Epithelial cell of prostate (primary cell): ENCODE data around the gene IQCE.
A peak's percentile ranks its signal among the peaks of the same experiment; 100 is the strongest.

Source experiments
- DNase-seq: peaks from one replicate; pipeline ENCODE4 v3.0.0-alpha.2; 2011; ENCODE audit warnings: low read depth, low spot score
- H3K27ac ChIP-seq: fragments of 450-650 bp; 2 replicates; pipeline ENCODE4 v1.5.1; 2017; ENCODE audit warnings: mild to moderate bottlenecking

Gene IQCE

DNA sequence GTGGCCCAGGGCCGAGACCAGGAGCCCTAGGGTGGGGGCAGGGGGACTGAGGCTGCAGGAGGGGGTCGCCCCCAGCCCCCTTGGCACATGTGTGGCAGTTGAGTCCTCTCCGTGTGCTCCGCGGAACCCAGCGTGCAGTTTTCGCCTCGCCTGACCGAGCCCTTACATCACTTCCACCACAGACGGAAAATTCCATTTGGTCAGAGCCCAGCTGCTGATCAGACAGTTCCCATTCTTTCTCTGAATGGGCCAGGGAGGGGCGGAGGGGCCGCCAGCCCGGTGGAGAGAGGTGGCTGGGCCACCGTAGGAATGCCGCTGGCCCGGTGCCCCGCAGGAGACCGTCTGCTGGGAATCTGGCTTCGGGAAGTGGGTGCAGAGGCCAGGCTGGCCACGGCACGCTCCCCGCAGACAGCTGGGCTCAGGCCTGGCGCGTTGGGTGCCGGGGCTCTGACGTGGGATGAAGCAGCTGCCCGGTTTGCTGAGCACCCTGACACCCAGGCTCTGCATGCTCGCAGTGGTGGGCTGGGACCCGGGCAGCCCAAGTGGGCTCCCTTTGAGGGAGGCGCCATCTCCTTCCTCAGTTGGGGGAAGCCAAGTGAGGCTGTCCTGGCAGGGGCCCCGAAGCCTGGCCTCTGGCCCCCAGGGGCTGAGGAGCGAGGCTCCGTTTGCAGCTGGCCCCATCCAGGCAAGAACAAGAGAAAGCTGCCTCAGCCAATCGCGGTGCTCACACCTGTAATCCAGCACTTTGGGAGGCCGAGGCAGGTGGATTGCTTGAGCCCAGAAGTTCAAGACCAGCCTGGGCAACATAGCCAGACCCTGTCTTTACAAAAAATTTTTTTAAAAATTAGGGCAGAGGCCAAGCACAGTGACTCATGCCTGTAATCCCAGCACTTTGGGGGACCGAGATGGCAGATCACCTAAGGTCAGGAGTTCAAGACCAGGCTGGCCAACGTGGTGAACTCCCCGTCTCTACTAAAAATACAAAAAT, 82.9 kb downstream of the IQCE start:
- peak overlapping the region; percentile 28 for H3K27ac ChIP-seq
- no peak for DNase-seq

DNA sequence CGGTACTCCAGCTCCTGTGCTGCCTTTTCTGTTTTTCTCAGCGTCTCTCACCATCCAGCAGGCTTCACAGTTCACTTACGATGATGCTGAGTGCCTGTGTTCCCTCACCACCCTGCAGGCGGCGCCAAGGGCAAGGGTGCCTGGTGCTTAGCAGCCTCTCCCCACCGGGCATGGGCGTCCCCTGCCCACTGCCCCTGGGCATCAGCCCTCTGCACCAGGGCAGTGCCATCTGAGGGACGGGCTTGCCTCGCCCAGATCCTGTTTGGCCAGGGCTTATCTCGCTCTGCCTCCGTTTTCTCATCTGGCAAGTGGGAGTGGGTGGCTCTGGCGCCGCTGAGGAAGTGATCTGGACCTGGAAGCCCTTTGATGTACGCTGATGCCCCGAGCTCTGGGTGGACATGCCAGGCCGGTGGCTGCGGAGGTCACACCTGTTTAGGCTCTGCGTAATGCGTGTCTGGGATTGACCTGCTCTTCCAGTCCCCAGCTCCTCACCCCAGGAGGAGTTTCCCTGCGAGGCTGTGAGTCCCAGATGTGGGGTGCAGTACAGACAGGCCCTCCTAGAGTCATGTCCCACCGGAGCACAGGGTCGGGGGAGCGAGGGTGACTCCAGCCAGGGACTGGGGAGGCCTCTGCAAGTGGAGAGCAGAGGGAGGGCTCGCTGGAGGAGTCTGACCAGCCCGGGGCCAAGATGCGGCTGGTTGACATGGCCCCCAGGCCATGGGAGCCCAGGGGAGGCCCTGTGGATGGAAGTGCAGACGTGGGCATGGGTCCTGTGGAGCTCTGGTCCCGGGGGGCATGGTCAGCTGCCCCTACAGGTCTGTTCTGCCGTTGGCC, 84.8 kb downstream of the IQCE start:
- no peak for DNase-seq
- H3K27ac ChIP-seq: no peak overlapping the region

DNA sequence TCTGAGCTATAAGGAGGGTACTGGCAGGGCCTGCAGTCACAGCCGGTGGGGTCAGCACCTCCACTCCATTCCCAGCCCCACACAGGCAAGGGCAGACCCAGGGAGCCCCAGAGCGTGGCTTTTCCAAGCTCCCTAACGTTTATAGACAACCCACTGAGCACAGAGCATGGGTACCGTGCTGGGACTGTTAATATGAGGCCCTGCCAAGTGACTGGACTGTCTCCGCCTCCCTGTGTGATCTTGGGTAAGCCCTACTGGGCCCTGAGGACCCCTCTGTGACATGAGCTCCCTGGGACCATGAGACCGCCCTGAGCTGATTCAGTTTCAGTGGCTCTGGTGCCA, 85.4 kb downstream of the IQCE start:
- DNase-seq: no peak
- no peak overlapping the region for H3K27ac ChIP-seq

DNA sequence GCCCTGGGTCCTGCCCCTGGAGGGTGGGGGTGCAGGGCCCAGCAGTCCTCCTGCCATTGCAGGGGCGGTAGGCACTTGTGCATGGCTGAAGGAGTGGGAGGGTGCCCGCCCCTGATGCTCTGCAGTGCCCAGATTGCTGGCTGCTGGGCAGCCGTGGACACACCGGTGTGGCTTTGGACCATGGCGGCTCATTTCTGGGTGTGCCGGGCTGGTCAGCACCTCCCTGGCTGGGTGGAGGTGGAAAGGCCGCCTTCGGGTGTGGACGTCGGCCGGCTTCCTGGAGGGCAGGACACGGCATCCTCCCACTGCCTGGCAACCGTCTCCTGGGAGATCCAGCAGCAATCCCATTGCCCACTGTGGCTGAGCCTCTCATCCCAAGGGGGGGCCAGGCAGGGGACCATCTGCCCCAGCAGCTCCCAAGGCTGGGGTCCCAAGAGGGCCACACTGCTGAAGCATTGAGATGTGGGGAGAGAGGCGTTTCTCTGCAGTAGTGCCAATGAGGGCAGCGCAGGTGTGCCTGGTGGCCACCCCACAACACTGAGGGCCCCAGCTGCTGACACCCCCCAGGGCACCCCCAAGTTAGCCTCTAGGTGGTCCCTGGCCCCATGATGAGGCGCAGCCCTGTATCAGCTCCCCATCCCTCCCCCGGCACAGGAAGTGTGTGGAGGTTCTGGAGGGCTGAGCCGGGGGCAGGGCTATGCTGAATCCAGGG, 85.9 kb downstream of the IQCE start:
- no peak overlapping the region for H3K27ac ChIP-seq
- DNase-seq: no peak

DNA sequence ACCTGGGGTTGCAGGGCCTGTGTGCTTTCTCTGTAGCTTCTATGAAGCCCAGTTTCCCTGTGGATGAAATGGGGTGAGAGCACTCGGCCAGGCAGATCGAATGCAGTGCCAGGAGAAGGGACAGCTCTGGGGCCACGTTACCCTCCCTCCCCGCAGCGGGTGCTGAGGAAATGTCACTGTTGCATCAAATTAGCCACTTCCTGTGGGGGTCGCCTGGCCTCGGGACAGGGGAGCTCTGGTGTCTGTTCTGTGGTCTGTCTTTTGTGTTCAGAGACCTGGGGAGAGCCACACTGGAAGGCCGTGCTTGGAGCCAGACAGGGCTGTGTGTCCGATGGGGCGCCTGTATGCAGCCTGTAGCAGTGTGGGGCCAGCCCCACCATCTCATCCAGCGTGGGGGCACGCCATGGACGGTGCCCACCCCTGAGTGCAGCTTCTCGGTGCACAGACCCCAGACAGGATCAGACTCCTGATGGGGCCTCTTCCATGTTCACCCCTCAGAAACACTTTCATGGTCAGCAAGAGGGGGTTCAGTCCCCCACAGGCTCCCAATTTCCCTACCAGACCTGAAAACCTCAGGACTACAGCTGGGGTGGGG, 86.6 kb downstream of the IQCE start:
- H3K27ac ChIP-seq: no peak overlapping the region
- DNase-seq: no peak

DNA sequence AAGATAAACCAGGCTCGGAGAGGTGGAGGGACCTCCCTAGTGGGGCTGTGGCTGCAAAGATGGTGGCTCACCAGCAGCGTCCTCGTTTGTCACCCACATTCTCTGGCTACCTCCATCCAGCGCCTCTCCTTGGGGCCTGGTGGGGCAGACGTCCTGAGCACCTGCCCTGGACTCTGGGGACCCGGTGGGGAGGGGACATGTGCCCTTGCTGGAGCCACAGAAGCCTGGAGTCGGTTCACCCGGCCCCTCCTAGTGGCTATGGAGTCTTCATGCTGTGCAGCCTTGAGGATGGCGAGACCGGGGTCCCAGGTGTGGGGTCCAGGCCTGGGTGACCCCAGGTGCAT, 87.5 kb downstream of the IQCE start:
- no peak overlapping the region for H3K27ac ChIP-seq
- DNase-seq: no peak

DNA sequence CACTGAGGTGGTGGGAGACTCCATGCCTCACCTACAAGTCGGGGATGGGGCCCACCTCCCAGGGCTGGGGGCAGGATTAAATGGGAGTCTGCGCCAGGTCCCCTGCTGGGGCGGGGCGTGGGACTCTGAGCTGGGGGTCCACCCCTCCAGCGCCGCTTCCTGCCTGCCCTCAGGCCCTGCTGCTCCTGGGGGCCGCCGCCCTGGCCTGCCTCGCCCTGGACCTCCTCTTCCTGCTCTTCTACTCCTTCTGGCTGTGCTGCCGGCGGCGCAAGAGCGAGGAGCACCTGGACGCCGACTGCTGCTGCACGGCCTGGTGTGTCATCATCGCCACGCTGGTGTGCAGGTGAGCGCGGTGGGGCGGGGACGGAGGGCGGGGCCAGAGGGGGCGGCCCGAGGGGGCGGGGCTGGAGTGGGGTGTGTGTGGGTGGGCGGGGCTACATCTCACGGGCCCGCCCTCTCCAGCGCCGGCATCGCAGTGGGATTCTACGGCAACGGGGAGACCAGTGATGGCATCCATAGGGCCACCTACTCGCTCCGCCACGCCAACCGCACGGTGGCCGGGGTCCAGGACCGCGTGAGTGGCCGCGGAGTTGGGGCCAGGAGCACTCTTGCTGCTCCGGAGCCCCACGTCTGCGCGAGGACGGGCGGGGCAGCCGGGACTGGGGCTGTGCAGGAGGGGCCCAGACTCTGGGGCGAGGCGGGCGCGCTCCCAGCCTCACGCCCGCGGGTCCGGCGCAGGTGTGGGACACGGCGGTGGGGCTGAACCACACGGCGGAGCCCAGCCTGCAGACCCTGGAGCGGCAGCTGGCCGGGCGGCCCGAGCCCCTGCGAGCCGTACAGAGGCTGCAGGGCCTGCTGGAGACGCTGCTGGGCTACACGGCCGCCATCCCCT, 88.1 kb downstream of the IQCE start:
- DNase-seq: no peak
- H3K27ac ChIP-seq: no peak overlapping the region

DNA sequence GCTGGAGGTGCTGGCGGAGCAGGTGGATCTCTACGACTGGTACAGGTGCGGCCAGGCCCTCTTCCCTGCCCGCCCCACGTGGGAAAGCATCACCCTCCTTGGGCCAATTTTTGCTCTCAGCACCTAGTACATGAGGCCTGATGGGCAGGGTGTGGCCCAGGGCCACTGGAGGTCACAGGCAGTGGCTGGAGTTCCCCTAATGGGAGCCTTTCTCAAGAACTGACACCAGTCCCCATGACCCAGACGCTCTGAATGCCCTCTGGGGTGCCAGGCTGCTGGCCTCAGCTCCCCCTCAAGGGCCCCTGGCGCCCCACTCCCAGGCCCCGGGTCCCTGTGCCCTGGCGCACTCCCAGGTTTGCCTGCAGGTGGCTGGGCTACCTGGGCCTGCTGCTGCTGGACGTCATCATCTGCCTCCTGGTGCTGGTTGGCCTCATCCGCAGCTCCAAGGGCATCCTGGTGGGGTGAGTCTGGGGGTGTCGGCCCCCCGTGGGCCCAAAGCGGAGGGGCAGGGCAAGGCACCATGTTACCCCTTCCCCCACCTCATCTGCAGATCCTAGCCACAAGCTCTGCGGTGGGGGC, 88.9 kb downstream of the IQCE start:
- DNase-seq: no peak
- H3K27ac ChIP-seq: no peak overlapping the region

DNA sequence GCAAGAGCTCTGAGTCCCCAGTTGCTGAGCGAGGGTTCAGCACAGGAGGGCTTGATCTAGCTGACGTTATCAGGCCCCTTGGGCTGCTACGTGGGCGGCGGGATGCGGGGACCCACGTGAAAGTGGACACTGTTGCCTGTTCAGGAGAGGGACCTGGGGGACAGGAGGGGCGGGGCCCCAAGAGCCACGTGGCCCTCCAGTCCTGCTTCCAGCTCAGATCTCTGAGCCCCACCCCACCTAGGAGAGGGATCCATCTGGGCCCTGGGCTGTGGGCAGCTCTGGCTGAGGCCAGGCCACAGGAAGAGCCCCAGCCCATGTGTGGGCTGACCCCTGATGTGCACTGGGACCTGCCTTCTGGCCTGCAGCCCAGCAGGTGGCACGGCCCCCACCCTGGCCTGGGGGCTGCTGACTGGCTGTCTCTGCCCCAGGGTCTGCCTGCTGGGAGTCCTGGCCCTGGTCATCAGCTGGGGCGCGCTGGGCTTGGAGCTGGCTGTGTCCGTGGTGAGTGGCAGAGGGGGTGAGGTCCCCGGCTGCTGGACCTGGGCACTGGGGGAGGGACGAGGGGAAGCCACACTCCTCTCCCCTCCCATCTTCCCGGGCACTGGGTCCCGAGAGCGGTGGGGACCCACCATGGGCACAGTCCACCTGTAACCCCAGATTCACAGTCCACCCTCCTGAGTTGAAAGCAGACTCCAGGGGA, 90.5 kb downstream of the IQCE start:
- DNase-seq: no peak
- no peak overlapping the region for H3K27ac ChIP-seq

DNA sequence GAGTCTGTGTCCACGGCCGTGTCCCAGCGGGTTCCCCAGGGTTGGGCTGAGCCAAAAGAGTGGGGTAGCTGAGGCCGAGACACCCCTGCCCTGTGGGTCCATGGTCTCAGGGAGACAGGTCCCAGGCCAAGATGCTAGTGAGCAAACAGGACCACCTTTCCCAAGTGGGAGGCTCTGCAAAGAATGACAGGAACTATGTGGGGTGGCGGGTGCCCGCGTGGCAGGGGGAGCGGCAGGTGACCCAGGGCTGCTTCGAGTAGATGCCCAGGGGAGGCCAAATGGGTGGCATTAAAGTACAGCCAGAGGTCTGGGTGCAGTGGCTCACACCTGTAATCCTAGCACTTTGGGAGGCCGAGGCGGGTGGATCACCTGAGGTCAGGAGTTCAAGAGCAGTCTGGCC, 91.2 kb downstream of the IQCE start:
- H3K27ac ChIP-seq: no peak overlapping the region
- no peak for DNase-seq

DNA sequence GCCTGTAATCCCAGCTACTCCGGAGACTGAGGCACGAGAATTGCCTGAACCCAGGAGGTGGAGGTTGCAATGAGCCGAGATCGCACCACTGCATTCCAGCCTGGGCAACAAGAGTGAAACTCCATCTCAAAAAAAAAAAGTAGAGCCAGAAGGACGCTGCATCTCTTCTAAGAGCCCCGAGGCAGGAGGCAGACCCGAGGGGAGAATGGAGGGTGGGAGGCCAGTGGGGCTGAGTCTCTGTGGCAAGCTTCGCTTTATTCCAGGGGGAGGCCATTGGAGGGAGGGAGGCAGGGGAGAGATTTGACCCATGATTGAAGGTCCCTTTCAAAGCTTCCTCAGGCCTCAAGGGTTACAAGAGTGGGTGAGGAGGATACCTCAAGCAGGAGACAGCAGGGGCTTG, 91.7 kb downstream of the IQCE start:
- no peak for DNase-seq
- H3K27ac ChIP-seq: no peak overlapping the region

DNA sequence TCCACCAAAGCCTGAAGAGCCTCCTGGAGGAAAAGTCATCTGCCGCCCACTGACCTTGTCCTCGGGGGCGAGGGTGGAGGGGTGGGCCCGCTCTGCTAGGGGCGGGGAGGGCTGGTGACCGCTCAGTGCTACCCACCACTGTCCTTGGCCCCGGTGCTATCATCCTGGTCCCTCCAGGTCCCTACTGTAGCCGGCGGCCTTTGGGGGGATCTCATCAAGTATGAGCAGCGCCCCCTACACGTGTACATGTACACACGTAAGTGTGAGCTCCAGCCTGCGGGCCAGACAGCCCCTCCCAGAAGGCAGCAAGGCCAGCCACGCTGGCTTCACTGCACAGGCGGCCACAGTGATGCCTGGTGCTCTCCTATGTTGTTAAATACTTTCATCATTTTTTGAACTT, 92.6 kb downstream of the IQCE start:
- H3K27ac ChIP-seq: no peak overlapping the region
- no peak for DNase-seq

DNA sequence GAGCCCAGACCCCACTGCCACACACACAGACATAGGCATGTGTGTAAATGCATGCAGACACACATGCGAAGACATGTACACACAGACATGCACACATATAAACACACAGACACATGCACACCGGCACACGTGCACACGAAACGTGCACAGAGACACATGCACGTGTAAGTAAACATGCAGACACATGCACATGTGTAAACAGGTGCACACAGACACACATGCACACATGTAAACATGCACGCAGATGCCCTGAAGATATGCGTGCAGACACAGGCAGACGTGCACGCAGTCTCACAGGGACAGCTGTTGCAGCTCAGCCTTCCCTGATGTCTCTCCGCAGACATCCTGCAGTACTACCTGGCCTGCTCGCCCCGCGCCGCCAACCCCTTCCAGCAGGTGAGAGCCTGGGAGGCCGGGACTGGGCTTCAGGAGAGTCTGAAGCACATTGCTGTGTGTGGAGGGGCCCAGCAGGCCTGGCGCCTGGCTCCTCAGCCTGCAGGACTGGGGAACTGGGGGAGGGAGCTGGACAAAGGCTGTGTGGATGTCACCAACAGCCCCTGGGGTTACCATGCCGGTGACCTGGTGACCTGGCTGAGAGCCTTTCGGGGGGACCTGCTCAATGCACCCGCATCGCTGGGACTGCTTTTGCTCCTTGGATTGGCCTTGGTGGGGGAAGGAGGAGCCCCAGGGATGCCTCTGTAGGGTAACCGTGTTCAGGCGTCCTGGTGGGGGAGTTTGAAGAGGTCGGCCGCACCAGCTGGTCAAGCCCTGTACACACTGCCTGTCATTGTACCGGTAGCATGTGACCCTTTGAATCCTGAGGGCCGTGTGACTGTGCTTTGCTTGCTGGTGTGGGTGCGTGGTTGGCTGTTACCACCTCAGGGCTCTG, 93.3 kb downstream of the IQCE start:
- no peak overlapping the region for H3K27ac ChIP-seq

DNA sequence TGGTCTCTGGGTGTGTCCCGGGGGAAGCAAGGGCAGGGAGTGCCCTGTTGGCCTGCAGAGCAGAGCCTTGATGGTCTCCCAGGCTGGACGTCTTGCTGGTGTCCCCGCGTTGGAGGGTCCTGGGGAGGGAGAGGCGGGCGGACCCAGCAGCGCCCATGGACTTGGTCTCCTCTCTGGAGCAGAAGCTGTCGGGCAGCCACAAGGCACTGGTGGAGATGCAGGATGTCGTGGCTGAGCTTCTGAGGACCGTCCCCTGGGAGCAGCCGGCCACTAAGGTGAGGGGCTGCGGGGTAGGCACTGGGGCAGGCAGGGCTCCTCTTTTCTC, 93.9 kb downstream of the IQCE start:
- no peak for DNase-seq
- no peak overlapping the region for H3K27ac ChIP-seq

More for the DNA sequence above, 93.3 kb downstream of the IQCE start:
- no peak for DNase-seq

DNA sequence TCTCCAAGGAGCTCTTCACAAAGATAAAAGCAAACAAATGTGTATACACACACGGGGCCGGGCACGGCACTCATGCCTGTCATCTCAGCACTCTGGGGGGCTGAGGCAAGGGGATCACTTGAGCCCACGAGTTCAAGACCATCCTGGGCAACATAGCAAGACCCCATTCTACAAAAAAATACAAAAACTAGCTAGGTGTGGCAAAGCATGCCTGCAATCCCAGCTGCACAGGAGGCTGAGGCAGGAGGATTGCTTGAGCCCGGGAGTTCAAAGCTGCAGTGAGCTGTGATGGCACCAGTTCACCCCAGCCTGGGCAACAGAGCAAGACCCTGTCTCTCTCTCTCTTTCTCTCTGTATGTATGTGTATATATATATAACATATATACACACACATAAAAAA, 95.3 kb downstream of the IQCE start:
- no peak overlapping the region for H3K27ac ChIP-seq
- DNase-seq: no peak

DNA sequence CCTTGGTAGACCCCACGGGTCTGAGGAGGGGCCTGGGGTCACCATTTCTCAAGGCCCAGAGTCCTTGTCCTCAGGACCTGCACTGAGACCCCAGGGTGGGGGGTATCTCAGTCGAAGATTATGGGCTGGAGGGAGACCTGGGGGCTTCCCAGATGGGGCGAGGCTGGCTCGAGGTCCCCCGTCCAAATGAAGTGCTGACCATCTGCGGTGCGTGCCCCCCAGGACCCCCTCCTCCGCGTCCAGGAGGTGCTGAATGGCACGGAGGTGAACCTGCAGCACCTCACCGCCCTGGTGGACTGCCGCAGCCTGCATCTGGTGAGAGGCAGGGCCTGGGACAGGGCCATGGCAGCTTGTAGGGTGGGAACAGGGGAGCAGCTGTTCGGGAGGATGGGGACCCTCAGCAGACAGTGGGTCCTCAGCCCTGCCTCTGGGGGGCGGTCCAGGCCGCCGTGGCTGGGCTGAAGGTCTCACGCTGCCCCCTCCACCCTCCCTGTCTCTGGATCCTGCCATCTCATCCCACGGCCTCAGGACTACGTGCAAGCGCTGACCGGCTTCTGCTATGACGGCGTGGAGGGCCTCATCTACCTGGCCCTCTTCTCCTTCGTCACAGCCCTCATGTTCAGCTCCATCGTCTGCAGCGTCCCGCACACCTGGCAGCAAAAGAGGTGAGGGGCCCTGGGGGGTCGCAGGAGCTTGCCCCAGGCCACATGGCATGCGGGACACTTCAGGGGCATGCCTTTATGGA, 97.3 kb downstream of the IQCE start:
- H3K27ac ChIP-seq: no peak overlapping the region

DNA sequence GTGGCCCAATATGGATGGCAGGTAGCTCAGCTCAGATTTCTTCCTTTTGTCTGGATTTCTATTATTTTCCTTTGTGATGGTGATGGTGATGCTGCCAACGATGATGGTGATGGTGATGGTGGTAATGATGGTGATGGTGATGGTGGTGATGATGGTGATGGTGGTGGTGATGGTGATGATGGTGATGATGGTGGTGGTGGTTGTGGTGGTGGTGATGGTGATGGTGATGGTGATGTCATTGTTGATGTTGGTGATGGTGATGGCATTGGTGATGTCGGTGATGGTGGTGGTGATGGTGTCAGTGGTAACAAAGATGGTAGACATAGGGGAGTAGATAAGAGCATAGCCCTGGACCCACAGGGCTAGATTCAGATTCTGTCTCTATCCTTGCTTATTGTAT, 98.4 kb downstream of the IQCE start:
- no peak for DNase-seq
- H3K27ac ChIP-seq: no peak overlapping the region

More for the DNA sequence above, 97.3 kb downstream of the IQCE start:
- no peak for DNase-seq
